GM03348 (cell line): ENCODE measurements around the gene TANGO2.
"Not testable (repeated sequence)": the region's sequence is repeated elsewhere in the genome, so short reads cannot be mapped to it uniquely, and the experiment has no call there.

Experiments used
- DNase-seq: peaks from one replicate; pipeline ENCODE4 v3.0.0; 2012; ENCODE audit warnings: low spot score

TANGO2 gene

DNA sequence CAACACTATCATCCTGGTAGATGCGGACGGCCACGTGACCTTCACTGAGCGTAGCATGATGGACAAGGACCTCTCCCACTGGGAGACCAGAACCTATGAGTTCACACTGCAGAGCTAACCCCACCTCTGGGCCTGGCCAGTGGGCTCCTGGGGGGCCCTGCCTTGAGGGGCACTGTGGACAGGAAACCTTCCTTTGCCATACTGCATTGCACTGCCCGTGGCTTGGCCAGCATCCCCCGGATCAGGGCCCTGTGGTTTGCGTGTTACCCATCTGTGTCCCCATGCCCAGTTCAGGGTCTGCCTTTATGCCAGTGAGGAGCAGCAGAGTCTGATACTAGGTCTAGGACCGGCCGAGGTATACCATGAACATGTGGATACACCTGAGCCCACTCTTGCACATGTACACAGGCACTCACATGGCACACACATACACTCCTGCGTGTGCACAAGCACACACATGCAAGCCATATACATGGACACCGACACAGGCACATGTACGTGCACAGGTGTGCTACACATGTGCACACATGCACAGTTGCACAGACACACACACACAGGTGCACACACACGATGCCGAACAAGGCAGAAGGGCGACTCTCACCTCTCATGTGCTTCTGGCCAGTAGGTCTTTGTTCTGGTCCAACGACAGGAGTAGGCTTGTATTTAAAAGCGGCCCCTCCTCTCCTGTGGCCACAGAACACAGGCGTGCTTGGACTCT, 43.8 kb downstream of the TANGO2 start:
- no peak for DNase-seq

DNA sequence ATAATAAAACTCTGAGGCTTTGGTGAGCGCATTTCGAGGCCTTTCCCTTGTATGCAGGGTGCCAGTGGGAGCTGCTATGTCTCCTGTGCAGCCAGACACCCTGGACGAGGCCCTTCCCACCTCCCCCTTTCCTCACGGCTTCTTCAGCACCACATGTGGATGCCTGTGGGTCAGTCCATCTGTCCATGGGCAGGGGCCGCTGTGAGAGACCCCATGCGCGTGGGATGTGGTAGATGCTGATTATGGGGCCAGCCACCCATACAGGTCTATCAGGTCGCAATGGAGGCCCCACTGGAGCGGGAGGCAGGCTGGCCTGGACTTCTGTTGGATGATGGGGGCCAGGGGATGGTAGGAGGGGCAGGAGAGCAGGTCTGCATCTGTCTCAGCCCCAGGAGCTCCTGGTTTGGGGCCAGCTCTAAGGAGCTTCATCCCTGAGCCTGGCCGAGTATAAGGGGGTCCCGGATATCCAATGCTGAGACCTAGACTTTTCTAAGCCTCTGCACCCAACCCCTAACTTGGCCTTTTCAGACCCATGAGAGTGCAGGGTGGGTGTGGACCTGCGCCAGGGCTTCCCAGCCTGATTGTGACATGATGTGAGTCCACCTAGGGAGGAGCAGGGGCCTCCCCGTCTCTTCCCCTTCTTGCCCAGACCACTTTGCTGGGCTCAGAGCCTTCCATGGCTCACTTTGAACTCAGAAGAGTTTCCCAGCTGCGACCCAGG, 45.1 kb downstream of the TANGO2 start:
- no peak for DNase-seq

DNA sequence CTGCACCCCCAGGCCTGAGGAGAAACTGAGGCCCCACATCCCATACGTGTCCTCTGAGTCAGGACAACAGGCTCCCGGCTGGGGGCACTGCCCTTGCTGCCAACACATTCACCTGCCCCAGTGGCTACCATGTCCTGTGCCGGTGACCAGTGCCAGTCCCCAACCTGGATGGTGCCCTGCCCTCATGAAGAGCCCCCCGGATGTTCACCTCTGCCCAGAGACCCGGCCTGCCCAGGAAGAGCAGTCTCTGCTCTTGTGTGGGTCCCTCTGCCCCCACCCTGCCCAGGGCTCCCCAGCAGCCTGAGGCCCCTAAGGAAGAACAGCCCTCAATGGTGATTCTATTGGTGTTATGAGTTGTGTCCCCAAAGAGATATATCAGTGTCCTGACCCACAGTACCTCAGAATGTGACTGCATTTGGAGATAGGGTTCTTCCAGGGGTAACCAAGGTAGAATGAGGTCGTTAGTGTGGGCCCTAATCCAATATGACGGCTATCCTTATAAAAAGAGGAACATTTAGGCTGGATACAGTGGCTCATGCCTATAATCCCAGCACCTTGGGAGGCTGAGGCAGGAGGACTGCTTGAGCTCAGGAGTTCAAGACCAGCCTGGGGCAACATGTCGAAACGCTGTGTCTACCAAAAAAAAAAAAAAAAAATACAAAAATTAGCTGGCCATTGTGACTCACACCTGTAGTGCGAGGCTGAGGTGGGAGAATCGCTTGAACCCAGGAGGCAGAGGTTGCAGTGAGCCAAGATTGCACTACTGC, 45.9 kb downstream of the TANGO2 start:
- no peak for DNase-seq

DNA sequence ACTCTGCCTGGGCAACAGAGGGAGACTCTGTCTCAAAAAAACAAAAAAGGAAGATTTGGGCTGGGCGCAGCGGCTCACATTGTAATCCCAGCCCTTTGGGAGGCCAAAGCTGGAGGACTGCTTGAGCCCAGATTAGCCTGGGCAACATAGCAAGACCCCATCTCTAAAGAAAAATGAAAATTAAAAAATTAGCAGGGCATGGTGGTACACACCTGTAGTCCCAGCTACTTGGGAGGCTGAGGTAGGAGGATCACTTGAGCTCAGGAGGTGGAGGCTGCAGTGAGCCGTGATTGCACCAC, 46.4 kb downstream of the TANGO2 start:
- not testable (repeated sequence) for DNase-seq

DNA sequence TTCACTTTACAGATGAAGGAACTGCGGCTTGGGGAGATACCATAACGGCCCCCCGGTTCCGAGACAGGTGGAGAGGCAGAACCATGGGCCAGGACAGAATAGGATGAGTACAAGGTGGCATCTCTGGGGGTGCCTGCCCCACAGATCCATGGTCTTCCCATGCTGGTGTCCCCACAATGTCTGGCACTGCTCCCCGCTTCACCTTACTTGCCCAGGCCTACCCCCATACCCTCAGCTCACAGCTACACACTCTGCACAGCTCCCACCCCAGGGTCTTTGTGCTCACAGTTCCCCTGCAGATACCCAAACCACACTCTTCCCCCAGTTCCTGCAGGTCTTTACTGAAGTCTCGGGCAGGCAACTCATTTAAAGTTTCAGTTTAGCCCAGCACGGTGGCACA, 47.7 kb downstream of the TANGO2 start:
- DNase-seq = no peak

DNA sequence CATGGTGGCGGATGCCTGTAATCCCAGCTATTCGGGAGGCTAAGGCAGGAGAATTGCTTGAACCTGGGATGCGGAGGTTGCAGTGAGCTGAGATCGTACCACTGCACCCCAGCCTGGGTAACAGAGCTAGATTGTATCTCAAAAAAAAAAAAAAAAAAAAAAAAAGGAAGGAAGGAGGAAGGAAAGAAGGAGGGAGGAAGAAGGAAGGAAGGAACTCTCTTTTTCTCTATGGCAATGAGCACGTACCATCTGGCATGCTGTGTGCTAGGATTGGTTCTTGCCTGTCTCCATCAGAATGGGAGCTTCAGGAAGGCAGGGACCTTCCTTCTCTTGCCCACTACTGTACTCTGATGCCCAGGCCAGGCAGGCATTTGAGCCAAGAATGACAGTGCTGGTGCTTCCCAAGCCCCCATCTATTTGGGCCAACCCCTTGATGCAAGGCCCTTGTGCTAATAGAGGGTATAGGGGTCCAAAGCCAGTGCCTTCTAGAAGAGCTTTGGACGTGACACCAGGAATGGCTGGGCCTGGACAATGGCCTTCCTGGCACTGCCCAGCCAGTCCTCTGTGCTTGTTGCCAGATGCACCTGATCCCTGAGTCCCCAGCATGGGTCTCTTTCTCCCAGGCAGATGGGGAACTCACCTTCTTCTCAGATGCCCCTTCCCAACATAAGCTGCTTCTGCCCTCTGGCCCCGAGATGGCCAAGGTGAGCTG, 48.6 kb downstream of the TANGO2 start:
- DNase-seq = no peak

DNA sequence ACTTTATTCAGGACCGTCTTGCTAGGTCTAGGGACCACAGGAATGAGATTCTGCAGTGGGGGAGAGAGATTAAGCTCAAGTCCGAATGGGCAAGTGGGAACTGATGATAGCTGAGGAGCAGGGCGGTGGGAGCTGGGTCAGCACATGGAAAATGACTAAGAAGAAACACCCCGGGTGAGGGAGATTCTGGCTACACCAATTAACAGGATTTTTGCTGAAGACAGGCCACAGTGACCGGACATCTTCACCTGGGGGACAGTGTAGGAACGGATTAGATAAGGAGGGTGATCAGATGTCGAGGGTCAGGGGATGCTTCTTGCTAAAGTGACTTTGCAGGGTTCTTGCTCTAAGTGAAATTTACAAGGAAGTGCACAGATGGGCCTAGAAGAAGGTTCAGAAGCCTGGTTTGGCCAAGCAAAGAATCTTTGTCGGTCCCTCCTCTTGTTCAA, 50.6 kb downstream of the TANGO2 start:
- no peak for DNase-seq

DNA sequence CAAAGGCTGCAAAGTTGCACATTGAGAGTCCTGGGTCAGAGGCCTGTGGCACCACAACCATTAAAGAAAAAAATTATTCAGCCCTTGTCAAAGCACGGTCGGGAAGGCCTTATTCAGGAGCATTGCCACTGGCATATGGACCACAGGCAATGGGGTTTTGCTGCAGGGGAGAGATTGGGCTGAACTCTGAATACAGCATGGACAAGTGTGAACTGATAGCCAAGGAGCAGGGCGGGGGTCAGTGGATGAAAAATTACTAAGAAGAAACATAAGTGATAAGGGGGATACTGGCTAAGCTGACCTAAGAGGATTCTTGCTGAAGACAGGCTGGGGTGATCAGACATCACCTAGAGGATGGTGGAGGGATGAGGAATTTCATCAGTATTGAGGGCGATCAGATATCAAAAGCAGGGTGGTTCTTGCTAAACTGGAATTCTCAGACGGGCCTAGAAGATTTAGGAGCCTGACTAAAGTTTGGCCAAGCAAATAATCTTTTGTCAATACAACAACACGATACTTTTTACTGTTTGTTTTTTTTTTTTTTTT, 55.8 kb downstream of the TANGO2 start:
- DNase-seq = no peak

DNA sequence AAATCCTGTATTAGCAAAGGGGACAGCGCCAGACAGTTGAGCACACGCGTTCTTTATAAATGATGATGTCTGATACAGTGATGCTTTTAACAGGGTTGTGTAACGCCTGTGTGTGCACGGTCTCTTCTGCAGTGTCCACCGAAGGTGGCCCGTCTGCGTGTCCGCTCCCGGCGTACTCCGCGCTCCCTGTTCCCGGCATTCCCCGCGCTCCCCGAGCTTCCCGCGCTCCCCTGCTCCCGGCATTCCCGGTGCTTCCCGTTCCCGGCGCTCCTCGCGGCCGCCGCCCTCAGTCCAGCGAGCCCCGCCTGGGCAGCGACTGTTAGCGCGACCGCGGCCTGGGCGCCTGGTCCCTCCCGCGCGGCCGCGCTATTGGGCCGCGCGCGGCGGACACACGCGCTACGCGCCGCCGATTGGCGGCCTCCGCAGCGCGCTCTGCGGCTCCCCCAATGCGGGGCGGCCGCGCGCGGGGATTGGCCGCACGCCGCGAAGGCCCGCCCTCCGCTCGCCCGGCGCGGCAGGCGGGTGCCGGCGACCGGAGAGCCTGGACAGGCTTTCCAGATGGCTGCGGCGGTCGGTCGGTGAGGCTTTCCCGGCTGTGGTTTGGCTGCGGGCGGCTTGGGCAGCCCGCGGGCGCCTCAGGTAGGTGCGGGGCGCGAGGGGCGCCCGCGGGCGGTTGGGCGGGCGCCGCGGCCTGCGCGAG, 59.0 kb downstream of the TANGO2 start, which contains the start of gene DGCR8:
DGCR8 (plus strand) TSS at position 497 of the 700 bp plus-strand sequence. CDS start 5,723 bp downstream, outside the sequence.
- peak; percentile 99 for DNase-seq

- peak; percentile 91 for DNase-seq
Observed at GRCh38 chr22:20080445-20080775, 59.5 kb downstream of the TANGO2 start.

DNA sequence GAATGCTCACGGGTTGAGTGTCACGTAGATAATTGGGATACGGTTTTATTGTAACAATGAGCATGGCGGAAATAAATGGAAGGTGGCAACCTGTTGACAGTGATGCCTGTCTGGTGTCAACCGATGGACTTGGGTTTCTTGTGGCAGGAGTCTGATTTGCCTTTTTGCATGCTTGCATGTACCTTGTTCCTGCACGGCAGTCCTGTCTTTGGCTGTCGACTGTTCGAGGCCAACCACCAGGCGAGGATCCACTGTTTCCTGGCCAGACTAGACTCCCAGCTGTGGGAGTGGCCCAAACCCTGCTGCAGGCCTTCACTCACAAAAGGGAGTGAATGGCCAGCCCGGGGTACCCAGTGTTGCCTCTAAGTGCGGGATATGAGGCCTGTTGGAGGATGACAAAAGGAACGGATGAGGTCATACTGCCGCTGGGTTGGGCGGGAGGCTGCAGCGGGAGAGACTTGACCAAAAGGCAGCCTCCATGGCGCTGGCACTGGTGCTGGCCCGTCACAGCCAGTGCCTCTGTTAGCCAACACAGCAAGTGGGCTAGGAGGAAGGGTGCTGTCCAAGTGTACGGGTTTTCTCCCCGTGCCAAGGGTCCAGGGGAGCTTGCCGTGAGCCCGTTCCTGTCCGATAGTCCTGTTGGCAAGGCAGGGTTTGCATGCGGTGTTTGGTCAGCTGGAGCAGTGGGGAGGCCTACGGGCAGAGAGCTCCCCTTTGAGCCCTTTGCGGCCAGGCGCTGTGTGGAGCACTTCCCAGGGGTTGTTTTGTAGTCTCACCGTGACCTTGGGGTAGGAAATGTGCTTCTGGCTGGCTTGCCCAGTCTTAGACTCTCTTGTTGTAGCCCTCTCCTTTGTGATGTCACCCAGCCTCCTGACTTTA, 60.1 kb downstream of the TANGO2 start:
- peak; percentile 66 for DNase-seq

DNA sequence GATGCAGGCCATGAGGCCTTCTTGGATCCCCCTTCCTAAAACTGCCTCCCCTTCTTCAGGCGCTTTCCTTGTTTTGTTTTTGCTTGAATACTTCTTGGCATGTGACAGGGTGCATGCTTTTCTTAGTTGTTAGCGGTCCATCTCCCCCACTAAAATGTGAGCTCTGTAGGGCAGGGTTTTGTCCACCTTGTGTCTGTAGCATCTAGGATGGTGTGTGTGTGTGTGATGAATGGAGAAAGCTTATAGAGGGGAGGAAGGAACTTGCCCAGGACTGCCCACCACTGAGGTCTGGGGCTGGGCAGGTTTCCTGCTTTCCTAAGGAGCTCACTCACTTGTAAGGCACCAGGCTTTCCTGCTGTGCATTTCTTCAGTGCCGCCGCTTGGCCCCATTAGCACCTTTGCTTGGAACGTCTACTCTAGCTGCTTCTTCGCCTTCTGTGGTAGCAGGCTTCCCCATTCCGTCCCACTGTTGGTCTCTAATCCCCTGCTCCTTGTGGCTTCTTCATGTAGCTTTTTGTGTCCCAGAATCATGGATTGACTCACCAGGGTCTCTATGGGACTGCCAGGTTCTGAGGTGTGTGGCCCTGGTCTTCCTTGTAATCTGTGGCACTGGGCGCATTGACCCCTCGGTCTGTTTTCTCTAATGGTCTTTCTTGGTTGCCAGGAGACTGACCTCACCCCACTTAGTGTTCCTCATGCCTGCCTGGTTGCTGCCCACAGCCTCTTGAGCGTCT, 62.4 kb downstream of the TANGO2 start:
- no peak for DNase-seq

- no peak for DNase-seq
Observed at GRCh38 chr22:20083891-20084546, 63.1 kb downstream of the TANGO2 start.

- DNase-seq = no peak
Observed at GRCh38 chr22:20084547-20085413, 63.9 kb downstream of the TANGO2 start.

DNA sequence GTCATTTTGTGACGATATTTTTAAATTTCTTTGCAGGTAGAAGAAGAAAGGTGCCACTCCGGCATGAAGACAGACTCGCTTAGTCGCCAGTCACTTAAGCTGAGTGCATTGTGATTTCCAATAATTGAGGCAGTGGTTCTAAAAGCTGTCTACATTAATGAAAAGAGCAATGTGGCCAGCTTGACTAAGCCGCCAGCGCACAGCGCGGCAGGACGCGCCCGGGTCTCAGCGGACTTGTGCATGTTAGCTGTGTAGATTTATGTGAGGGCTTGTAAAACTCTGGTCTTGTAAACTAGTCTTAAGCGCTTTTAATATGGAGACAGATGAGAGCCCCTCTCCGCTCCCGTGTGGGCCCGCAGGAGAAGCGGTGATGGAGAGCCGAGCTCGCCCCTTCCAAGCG, 64.7 kb downstream of the TANGO2 start:
- no peak for DNase-seq

GRCh38 chr22:20086101-20086599, 65.2 kb downstream of the TANGO2 start:
- no peak for DNase-seq

- no peak for DNase-seq
Observed at GRCh38 chr22:20086763-20087162, 65.9 kb downstream of the TANGO2 start.
